ENCODE measurements around the gene CRLF1.

DNA sequence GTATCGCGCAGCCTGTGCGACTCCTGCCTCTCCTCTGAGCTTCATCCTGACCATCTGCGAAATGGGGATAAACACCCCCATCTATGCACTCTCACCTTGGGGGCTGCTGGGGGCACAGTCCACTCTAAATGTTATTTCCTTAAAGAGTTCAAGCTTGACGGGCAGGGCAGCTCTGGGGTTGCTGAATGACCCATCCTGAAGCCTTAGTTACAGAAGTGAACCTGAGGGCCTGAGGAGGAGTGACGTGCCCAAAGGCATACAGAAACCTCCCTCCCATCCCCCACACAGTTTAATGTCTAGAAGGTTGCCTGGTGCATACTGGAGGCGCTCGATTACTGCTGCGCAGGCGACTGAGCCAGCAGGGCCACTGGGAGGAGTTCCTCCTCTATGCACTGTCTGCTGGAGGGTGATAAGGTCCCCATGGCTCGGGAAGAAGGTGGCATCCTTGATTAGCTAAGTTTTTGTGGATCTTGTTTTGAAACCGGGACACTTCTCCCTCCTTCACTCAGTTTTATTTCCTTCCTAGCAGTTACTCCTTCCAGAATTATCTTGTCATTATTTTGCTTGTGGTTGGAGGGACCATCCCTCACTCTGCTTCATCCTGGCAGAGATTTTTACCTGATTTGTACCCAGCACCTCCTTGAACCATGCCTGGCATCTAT is 62.7 kb downstream of the CRLF1 start:
- TF ChIP-seq POLR2AphosphoS5 (IDR thresholded peaks at IDR 0.05; ENCODE audit: low read depth, low read length), result no peak; the same call in none of the 2 replicates
- 0 out of 2 replicates have a peak, but pooled peaks have one; percentile 14 for TF ChIP-seq TAF1 (IDR thresholded peaks at IDR 0.05; ENCODE audit: borderline replicate concordance, insufficient read depth, low read length)
- TF ChIP-seq, protein P1, sequence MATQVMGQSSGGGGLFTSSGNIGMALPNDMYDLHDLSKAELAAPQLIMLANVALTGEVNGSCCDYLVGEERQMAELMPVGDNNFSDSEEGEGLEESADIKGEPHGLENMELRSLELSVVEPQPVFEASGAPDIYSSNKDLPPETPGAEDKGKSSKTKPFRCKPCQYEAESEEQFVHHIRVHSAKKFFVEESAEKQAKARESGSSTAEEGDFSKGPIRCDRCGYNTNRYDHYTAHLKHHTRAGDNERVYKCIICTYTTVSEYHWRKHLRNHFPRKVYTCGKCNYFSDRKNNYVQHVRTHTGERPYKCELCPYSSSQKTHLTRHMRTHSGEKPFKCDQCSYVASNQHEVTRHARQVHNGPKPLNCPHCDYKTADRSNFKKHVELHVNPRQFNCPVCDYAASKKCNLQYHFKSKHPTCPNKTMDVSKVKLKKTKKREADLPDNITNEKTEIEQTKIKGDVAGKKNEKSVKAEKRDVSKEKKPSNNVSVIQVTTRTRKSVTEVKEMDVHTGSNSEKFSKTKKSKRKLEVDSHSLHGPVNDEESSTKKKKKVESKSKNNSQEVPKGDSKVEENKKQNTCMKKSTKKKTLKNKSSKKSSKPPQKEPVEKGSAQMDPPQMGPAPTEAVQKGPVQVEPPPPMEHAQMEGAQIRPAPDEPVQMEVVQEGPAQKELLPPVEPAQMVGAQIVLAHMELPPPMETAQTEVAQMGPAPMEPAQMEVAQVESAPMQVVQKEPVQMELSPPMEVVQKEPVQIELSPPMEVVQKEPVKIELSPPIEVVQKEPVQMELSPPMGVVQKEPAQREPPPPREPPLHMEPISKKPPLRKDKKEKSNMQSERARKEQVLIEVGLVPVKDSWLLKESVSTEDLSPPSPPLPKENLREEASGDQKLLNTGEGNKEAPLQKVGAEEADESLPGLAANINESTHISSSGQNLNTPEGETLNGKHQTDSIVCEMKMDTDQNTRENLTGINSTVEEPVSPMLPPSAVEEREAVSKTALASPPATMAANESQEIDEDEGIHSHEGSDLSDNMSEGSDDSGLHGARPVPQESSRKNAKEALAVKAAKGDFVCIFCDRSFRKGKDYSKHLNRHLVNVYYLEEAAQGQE (IDR thresholded peaks at IDR 0.05; ENCODE audit: insufficient read depth in 1 of 2, low read depth in 2 of 2, low read length in 2 of 2), result no peak

Data from PFSK-1 (cell line).